Measurements from ENCODE around the gene LRRC30. TPM values are rescaled to one million over a fixed set of nuclear protein-coding genes. Genes with fewer than 3 reads are reported as not detected.

Gene LRRC30
- polyA plus RNA-seq, 1 donor (not counting 4 experiments of a cell fraction or from before 2014, with no cell fraction given) = not detected

- Histone ChIP-seq H3K9ac (ENCODE audit: control insufficient read depth, extremely low read depth, insufficient read depth, low read length) (no peak overlapping the region), H3K79me2 (ENCODE audit: control insufficient read depth, insufficient read depth, low read length) (no peaks in the 10 kb centered on the region), H3K4me2 (ENCODE audit: control insufficient read depth, extremely low read depth, insufficient read depth, low read depth, low read length) (no peak overlapping the region), H3K27me3 (ENCODE audit: control insufficient read depth, extremely low read depth, insufficient read depth, low read length) (peaks cover 10% of the 10 kb centered on the region), H3K27ac (ENCODE audit: control insufficient read depth, insufficient read depth, low read length) (no peak overlapping the region), H3K4me3 (ENCODE audit: control insufficient read depth in 2 of 3, extremely low read depth in 1 of 3, insufficient read depth in 2 of 3, low read depth in 1 of 3, low read length in 3 of 3) (no peak overlapping the region), H4K20me1 (ENCODE audit: control insufficient read depth, extremely low read depth, insufficient read depth, low read length) (no peaks in the 10 kb centered on the region), H3K36me3 (ENCODE audit: control insufficient read depth in 2 of 2, extremely low read depth in 1 of 2, insufficient read depth in 2 of 2, low read length in 2 of 2) (no peaks in the 10 kb centered on the region), H2AFZ (ENCODE audit: control insufficient read depth, low read length) (no peak overlapping the region), H3K9me3 (ENCODE audit: control insufficient read depth, low read depth, low read length) (no peaks in the 10 kb centered on the region), H3K4me1 (ENCODE audit: control insufficient read depth, extremely low read depth, insufficient read depth, low read length) (no peaks in the 10 kb centered on the region), H3K9me1 (ENCODE audit: control insufficient read depth, extremely low read depth, insufficient read depth, low read length) (no peaks in the 10 kb centered on the region)
- no peak for FAIRE-seq
- DNase-seq (ENCODE audit: low read depth, low spot score) = no peak
- TF ChIP-seq EZH2 (IDR thresholded peaks at IDR 0.05; ENCODE audit: low read length) (no peak), CTCF (optimal IDR thresholded peaks at IDR 0.05 in 1 of 3, IDR thresholded peaks at IDR 0.05 in 1 of 3, conservative IDR thresholded peaks at IDR 0.05 in 1 of 3; ENCODE audit: extremely low read depth in 1 of 3, insufficient read depth in 2 of 3, low read length in 3 of 3) (no peak)
- dilution Hi-C loops (cut with MboI; ENCODE audit: extremely low pct_ligation_motif_present, low sequenced_read_pairs) = no loop called here
These were observed 30.3 kb downstream of the LRRC30 start for GRCh38 chr18:7261199-7261598.

- no peaks in the 10 kb centered on the region for H3K79me2 ChIP-seq (ENCODE audit: control insufficient read depth, insufficient read depth, low read length)
- TF ChIP-seq CTCF (optimal IDR thresholded peaks at IDR 0.05 in 1 of 3, IDR thresholded peaks at IDR 0.05 in 1 of 3, conservative IDR thresholded peaks at IDR 0.05 in 1 of 3; ENCODE audit: extremely low read depth in 1 of 3, insufficient read depth in 2 of 3, low read length in 3 of 3) = no peak
- no peak for TF ChIP-seq EZH2 (IDR thresholded peaks at IDR 0.05; ENCODE audit: low read length)
- FAIRE-seq (no peak), DNase-seq (ENCODE audit: low read depth, low spot score) (no peak)
- no peaks in the 10 kb centered on the region for H4K20me1 ChIP-seq (ENCODE audit: control insufficient read depth, extremely low read depth, insufficient read depth, low read length)
- H2AFZ ChIP-seq (ENCODE audit: control insufficient read depth, low read length) = no peak overlapping the region
- no peaks in the 10 kb centered on the region for H3K4me1 ChIP-seq (ENCODE audit: control insufficient read depth, extremely low read depth, insufficient read depth, low read length)
- no peak overlapping the region for H3K9ac ChIP-seq (ENCODE audit: control insufficient read depth, extremely low read depth, insufficient read depth, low read length)
- no peaks in the 10 kb centered on the region for H3K9me1 ChIP-seq (ENCODE audit: control insufficient read depth, extremely low read depth, insufficient read depth, low read length)
- no peaks in the 10 kb centered on the region for H3K27me3 ChIP-seq (ENCODE audit: control insufficient read depth, extremely low read depth, insufficient read depth, low read length)
- no peak overlapping the region for H3K27ac ChIP-seq (ENCODE audit: control insufficient read depth, insufficient read depth, low read length)
- no peak overlapping the region for H3K4me3 ChIP-seq (ENCODE audit: control insufficient read depth in 2 of 3, extremely low read depth in 1 of 3, insufficient read depth in 2 of 3, low read depth in 1 of 3, low read length in 3 of 3)
- H3K9me3 ChIP-seq (ENCODE audit: control insufficient read depth, low read depth, low read length) = no peaks in the 10 kb centered on the region
- no peak overlapping the region for H3K4me2 ChIP-seq (ENCODE audit: control insufficient read depth, extremely low read depth, insufficient read depth, low read depth, low read length)
- H3K36me3 ChIP-seq (ENCODE audit: control insufficient read depth in 2 of 2, extremely low read depth in 1 of 2, insufficient read depth in 2 of 2, low read length in 2 of 2) = no peaks in the 10 kb centered on the region
- dilution Hi-C loops (cut with MboI; ENCODE audit: extremely low pct_ligation_motif_present, low sequenced_read_pairs) = no loop called here
These were observed 37.1 kb downstream of the LRRC30 start for GRCh38 chr18:7267973-7268372.

Data from keratinocyte (primary cell).